Epithelial cell of esophagus (primary cell): ENCODE measurements around the gene TMEM126A.

Experiments
- DNase-seq: peaks from one replicate; pipeline ENCODE4 v3.0.0; 2010; ENCODE audit warnings: low read depth
- H3K4me3 ChIP-seq: 2 replicates; pipeline ENCODE4 v1.5.1; 2011; ENCODE audit warnings: mild to moderate bottlenecking, low read length, control low read depth
- CTCF ChIP-seq: IDR thresholded peaks from 2 replicates; pipeline ENCODE4 v1.5.1; 2011; ENCODE audit warnings: low read depth, mild to moderate bottlenecking, low read length, control low read depth, inconsistent platforms; ENCODE audit not compliant: insufficient read depth; ENCODE audit errors: missing control alignments

Gene TMEM126A

DNA sequence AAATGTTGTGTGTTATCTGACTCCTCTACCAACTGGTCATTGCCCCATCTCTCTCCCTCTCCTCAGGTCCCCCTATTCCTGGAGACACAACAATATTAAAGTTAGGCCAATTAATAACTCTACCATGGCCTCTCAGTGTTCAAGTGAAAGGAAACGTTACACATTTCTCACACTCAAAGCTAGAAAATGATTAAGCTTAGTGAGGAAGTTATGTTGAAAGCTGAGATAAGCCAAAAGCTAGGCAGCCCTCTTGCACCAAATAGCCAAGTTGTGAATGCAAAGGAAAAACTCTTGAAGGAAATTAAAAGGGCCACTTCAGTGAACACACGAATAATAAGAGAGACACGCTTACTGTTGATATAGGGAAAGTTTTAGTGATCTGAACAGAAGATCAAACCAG is 27.5 kb upstream of the TMEM126A start:
- no peak overlapping the region for H3K4me3 ChIP-seq
- no peak for TF ChIP-seq CTCF
- DNase-seq = no peak

DNA sequence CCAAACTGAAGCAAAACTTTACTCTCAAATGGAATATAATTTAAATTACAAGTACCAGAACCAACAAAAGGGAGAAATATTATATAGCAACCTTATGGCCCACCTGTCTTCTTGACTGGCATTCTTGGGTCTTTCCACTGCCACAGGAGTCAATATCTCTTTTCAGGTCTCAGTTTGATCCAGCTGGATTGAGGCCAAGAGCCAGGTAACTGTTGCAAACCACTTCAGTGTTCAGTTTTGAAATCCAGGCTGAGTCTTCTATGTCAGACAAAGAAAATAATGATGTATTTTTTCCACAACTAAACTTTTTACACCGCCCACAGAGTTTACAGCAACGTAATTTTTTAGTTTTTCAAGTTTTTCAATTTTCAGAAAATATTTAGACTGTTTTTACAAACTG is 21.3 kb upstream of the TMEM126A start:
- no peak for TF ChIP-seq CTCF
- no peak overlapping the region for H3K4me3 ChIP-seq
- no peak for DNase-seq

GRCh38 chr11:85627332-85627997 is 20.3 kb upstream of the TMEM126A start, which contains the start of gene DLG2:
Gene DLG2 (minus strand): TSS chr11:85627344.
- H3K4me3 ChIP-seq = peak within 1 kb of the TSS; percentile 99
- peak; percentile 69 for DNase-seq
- TF ChIP-seq CTCF = no peak

GRCh38 chr11:85627998-85628770 is 19.6 kb upstream of the TMEM126A start, which contains the start of gene TMEM126B:
Gene TMEM126B (plus strand): TSS chr11:85628593. CDS start chr11:85628608, 15 bp downstream.
- DNase-seq = peak; percentile 98
- TF ChIP-seq CTCF = no peak
- H3K4me3 ChIP-seq = peak within 1 kb of the TSS; percentile 99

DNA sequence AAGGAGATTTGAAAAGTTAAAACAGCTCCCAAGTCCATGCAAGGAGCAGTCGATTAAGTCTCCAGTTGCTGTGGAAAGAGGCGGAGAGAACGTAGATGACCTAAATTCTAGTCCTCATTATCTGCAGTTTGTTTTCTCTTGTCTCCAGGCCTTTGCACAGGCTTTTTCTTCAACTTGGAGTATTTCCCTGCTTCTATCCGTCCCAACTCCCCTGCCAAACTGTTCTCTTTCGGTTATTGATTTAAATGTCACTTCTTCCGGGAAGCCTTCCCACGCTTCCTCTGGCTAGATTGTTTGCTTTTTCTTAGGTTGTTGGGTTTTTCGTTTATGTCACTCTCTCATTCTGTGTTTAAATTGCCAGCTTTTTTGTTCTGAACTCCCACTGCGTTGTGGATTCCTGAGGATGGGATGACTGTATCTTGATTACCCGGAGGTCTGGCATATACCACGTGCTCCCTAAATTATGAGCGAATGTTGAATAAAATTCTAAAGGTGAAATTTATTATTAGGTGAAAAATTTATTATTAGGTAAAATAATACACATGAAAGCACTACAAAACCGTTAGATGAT is 18.9 kb upstream of the TMEM126A start:
- no peak for TF ChIP-seq CTCF
- peak; percentile 7 for DNase-seq
- peak overlapping the region; percentile 99 for H3K4me3 ChIP-seq

DNA sequence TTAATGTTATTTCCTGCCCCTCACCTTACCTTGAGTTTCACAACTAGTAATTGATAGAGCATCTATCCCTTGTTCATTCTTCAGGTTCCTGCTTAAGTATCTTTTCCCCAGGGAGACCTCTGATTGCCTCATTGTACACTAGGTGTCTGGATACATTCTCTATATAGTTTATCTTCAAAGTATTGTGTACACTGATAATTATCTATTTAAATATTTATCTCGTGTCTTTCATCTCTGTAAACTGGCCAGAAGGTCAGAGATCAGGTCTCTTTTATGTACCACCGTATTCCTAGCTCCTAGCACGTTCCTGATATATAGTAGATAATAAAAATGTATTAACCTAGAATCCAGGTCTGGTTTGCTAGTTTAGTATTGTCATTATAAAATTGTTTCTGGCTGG is 13.0 kb upstream of the TMEM126A start:
- H3K4me3 ChIP-seq = no peak overlapping the region
- no peak for DNase-seq
- TF ChIP-seq CTCF = no peak
